ENCODE results near the gene BBX.

Gene BBX

DNA sequence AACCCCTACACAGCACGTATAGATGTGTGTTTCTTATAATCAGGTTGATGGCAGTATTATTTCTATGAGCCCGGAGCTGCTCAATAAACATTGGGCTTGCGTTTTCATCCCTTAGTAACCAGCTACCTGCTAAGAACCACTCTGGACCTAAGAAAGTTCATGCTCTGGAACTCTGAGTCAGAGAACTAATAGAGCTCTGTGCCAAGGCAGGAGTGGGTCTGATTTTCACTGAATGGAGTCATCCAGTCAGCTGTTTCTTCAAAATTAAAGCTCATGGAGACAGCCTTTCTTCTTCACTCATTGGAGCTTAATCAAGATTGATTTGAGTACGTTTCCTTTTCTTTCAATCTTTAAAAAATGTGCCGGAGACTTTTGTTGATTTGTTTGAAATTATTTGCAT is 145.7 kb downstream of the BBX start:
- peaks cover 28% of the 10 kb centered on the region for H3K4me1 ChIP-seq (ENCODE audit: control insufficient read depth, insufficient read depth, low read length)
- H3K36me3 ChIP-seq (ENCODE audit: control insufficient read depth, insufficient read depth, low read length): no peaks in the 10 kb centered on the region
- no peak overlapping the region for H3K27ac ChIP-seq (ENCODE audit: low read depth, low read length)
- H3K27me3 ChIP-seq (ENCODE audit: control insufficient read depth, insufficient read depth, low read length): no peaks in the 10 kb centered on the region
- no peak overlapping the region for H3K4me3 ChIP-seq (ENCODE audit: low read depth, low read length)
- no peaks in the 10 kb centered on the region for H3K9me3 ChIP-seq (ENCODE audit: control insufficient read depth, insufficient read depth, low read length)
- H3K9ac ChIP-seq (ENCODE audit: low read depth, low read length): no peak overlapping the region

DNA sequence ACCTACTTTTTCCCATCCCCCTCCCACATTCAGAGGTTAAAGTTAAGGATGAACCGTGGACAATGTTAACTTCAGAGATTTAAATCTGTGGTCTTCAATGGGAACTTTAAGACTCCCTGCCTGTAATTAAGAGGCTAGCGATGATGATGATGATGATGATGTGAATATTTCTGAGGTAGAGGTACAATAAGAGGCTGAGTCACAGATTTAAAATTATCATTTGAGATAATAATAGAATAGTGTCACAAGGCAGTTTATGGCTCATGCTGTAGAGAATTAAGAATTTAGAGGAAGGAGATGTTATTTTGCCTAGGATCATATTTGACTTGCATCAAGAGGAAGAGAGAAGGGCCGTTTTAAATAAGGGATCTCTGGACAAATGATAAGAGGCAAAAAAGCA is 146.2 kb downstream of the BBX start:
- H3K36me3 ChIP-seq (ENCODE audit: control insufficient read depth, insufficient read depth, low read length): no peaks in the 10 kb centered on the region

DNA sequence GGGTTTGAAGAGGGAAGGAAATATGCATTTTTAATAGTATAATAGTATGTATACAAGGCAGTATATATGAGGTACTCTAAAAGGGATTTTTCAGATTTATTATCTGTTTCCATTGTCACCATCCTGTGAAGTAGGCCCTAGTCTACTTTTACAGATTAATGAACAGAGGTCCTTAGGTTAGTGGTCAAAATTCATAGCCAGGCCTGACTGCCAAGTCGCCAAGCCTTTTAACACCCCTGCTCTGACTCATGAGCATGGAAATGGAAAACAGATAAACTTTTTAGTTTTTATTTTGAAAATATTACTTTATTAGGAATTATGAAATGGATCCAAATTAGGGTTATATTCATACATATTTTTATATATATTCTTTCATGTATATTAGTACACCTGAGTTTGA is 146.9 kb downstream of the BBX start:
- Histone ChIP-seq H3K4me1 (ENCODE audit: control insufficient read depth, insufficient read depth, low read length) (peaks cover 23% of the 10 kb centered on the region), H3K9ac (ENCODE audit: low read depth, low read length) (no peak overlapping the region), H3K27ac (ENCODE audit: low read depth, low read length) (no peak overlapping the region), H3K9me3 (ENCODE audit: control insufficient read depth, insufficient read depth, low read length) (no peaks in the 10 kb centered on the region), H3K36me3 (ENCODE audit: control insufficient read depth, insufficient read depth, low read length) (no peaks in the 10 kb centered on the region), H3K4me3 (ENCODE audit: low read depth, low read length) (no peak overlapping the region), H3K27me3 (ENCODE audit: control insufficient read depth, insufficient read depth, low read length) (no peaks in the 10 kb centered on the region)

More for the DNA sequence above, 146.2 kb downstream of the BBX start:
- Histone ChIP-seq H3K4me1 (ENCODE audit: control insufficient read depth, insufficient read depth, low read length) (peaks cover 28% of the 10 kb centered on the region), H3K27ac (ENCODE audit: low read depth, low read length) (no peak overlapping the region), H3K9me3 (ENCODE audit: control insufficient read depth, insufficient read depth, low read length) (no peaks in the 10 kb centered on the region), H3K9ac (ENCODE audit: low read depth, low read length) (no peak overlapping the region), H3K27me3 (ENCODE audit: control insufficient read depth, insufficient read depth, low read length) (no peaks in the 10 kb centered on the region), H3K4me3 (ENCODE audit: low read depth, low read length) (no peak overlapping the region)

DNA sequence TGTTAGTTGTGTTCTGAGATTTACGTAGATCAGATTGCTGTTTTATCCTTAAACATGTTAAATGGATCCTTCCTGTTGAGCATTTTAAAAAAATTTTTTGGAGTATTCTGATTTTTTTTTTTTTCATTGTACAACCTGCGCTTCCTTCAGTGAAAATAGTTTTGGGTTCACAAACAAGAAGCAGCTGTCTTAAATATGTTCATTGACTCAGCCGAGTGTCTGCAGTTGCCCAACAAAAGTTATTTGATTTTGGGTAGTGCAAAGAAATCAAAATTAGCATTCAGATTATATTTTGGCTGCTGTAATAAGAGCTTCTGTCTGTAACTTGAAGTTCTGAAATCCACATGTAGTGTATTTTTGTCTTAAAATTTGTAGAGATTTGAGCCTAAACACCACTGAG is 148.2 kb downstream of the BBX start:
- Histone ChIP-seq H3K9ac (ENCODE audit: low read depth, low read length) (no peak overlapping the region), H3K36me3 (ENCODE audit: control insufficient read depth, insufficient read depth, low read length) (no peaks in the 10 kb centered on the region), H3K27me3 (ENCODE audit: control insufficient read depth, insufficient read depth, low read length) (no peaks in the 10 kb centered on the region), H3K4me1 (ENCODE audit: control insufficient read depth, insufficient read depth, low read length) (peaks cover 10% of the 10 kb centered on the region), H3K9me3 (ENCODE audit: control insufficient read depth, insufficient read depth, low read length) (no peaks in the 10 kb centered on the region), H3K4me3 (ENCODE audit: low read depth, low read length) (no peak overlapping the region), H3K27ac (ENCODE audit: low read depth, low read length) (no peak overlapping the region)

DNA sequence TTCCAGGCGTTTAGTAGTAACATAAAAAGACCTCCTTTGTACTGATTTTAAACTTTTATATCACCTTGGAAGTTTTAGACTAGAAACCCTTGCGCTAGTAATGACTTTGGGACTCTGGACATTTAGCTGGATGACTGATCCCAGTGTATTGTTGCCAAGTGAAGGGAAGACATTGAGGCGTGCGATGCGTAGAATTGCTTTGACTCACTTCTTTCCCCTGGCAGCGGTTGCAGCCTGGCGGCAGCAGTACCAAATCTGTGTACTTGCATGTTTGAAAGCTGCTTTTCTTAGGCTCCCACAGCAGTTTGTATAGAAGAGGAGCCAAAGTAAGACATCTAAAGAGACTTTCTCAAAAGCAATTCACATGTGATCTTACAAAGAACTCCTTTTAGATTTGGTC is 151.6 kb downstream of the BBX start:
- Histone ChIP-seq H3K9me3 (ENCODE audit: control insufficient read depth, insufficient read depth, low read length) (no peaks in the 10 kb centered on the region), H3K4me1 (ENCODE audit: control insufficient read depth, insufficient read depth, low read length) (no peaks in the 10 kb centered on the region), H3K4me3 (ENCODE audit: low read depth, low read length) (no peak overlapping the region), H3K9ac (ENCODE audit: low read depth, low read length) (no peak overlapping the region), H3K27ac (ENCODE audit: low read depth, low read length) (no peak overlapping the region), H3K36me3 (ENCODE audit: control insufficient read depth, insufficient read depth, low read length) (no peaks in the 10 kb centered on the region), H3K27me3 (ENCODE audit: control insufficient read depth, insufficient read depth, low read length) (no peaks in the 10 kb centered on the region)

DNA sequence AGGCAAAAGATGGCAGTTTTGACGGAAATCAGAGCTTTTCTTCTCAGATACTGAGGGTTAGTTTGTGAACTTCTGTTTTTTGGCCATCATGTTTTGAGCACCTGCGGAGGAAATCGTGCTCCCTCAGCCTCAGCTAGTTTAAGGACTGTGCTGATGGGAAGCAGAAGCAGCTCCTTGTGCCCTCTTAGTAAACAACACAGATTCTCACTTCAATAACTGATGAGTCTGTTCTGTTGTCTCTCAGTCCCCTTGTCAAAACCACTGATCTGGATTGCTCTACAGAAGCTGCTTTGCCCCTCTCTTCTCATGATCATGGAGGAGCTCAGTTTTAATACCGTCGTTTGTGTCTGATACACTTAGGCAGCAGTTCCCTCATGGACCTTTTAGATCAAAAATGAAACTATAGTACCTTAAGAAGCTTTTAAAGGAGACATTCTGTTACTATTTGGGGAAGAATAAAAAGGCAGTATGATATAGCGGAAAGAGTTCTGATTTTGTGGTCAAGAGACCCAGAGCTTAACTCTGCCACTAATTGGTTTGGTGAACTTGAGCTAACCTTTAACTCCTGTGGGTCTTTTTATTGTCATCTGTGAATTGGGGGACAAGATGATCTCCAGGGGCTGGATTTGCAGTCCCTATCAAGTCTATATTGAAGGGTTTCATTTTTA is 152.6 kb downstream of the BBX start:
- Histone ChIP-seq H3K4me1 (ENCODE audit: control insufficient read depth, insufficient read depth, low read length) (no peaks in the 10 kb centered on the region), H3K27me3 (ENCODE audit: control insufficient read depth, insufficient read depth, low read length) (no peaks in the 10 kb centered on the region), H3K4me3 (ENCODE audit: low read depth, low read length) (no peak overlapping the region), H3K36me3 (ENCODE audit: control insufficient read depth, insufficient read depth, low read length) (no peaks in the 10 kb centered on the region), H3K9ac (ENCODE audit: low read depth, low read length) (no peak overlapping the region), H3K27ac (ENCODE audit: low read depth, low read length) (no peak overlapping the region), H3K9me3 (ENCODE audit: control insufficient read depth, insufficient read depth, low read length) (no peaks in the 10 kb centered on the region)

DNA sequence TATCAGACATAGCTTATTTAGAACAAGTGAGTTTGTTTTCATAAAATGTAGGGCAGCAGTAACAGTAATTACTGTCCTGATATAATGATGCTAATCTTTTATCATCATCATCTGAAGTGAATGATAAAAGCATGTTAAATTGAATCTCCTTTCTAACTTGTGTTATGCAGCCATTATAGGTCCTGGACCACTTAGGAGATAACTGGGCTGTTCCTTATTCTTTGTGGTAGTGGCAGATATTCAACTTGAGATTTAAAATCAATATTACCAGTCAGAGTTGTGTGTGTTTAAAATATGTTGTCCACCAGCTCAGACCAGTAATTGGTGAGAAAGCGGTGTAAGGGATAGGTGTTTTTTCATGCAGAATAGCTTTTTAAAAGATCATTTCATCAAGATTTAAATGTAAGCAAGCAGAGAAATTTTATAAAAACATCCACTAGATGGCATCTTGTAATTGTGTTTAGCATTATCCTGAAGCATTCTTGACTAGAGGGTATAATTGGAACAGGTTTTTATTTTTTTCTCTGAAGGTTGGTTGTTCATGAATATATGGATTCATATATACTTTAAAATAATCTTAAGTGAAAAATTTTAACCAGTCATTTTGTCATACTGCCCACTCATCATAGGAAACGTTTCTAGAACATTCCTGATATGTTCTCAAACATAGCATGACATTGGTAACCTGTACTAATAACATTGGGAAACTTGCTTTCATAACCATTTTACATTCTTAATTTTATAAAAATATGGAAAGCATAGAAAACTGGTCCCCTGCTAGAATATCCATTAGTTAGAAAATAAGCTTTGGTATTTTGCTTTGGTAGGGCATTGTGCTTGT is 153.9 kb downstream of the BBX start:
- no peak overlapping the region for H3K4me3 ChIP-seq (ENCODE audit: low read depth, low read length)

DNA sequence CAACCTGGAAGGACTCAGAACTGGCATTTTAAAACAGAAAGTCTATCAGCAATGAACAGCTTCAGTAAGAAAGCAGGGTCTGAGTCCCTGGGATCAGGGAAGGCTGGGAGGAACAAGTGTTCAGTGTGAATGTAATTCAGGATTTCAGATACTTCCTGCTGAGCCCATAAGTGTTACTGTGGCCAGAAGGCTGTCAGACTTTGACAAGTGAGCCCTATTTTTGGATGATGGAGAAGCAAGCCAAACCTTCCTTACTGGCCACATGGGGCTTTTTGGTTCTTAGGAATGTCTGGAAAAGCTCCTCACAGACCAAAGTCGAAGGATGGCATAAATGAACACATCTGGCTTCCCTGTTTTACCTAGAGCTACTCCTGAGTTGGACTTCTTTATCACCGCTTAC is 157.2 kb downstream of the BBX start:
- Histone ChIP-seq H3K9ac (ENCODE audit: low read depth, low read length) (no peak overlapping the region), H3K27ac (ENCODE audit: low read depth, low read length) (no peak overlapping the region), H3K4me3 (ENCODE audit: low read depth, low read length) (no peak overlapping the region), H3K27me3 (ENCODE audit: control insufficient read depth, insufficient read depth, low read length) (no peaks in the 10 kb centered on the region), H3K9me3 (ENCODE audit: control insufficient read depth, insufficient read depth, low read length) (no peaks in the 10 kb centered on the region), H3K4me1 (ENCODE audit: control insufficient read depth, insufficient read depth, low read length) (peaks cover 20% of the 10 kb centered on the region), H3K36me3 (ENCODE audit: control insufficient read depth, insufficient read depth, low read length) (no peaks in the 10 kb centered on the region)

More for the DNA sequence above, 153.9 kb downstream of the BBX start:
- no peaks in the 10 kb centered on the region for H3K27me3 ChIP-seq (ENCODE audit: control insufficient read depth, insufficient read depth, low read length)
- H3K36me3 ChIP-seq (ENCODE audit: control insufficient read depth, insufficient read depth, low read length): no peaks in the 10 kb centered on the region
- H3K9ac ChIP-seq (ENCODE audit: low read depth, low read length): no peak overlapping the region
- H3K9me3 ChIP-seq (ENCODE audit: control insufficient read depth, insufficient read depth, low read length): no peaks in the 10 kb centered on the region
- H3K27ac ChIP-seq (ENCODE audit: low read depth, low read length): no peak overlapping the region
- H3K4me1 ChIP-seq (ENCODE audit: control insufficient read depth, insufficient read depth, low read length): 0 out of 2 replicates have a peak, but pooled peaks cover 3% of the 10 kb centered on the region

DNA sequence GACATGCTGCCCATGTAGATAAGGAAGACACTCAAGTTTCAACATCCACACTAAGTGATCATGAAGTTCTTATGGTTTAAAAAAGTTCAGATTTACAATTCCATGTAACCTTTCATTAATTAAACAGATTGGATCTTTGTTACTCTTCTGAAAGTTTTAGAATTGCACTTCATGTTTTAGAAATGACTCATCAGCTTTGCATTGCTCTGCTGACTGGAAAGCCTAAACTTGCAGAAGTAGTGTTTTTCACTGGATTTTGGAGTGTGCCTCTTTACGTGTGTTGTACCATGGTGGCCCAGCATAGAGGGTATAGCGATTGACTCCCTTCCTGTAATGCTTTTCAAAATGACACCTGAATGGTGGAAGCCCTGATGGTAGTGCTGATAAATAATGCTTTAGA is 157.9 kb downstream of the BBX start:
- Histone ChIP-seq H3K27me3 (ENCODE audit: control insufficient read depth, insufficient read depth, low read length) (no peaks in the 10 kb centered on the region), H3K36me3 (ENCODE audit: control insufficient read depth, insufficient read depth, low read length) (no peaks in the 10 kb centered on the region), H3K9me3 (ENCODE audit: control insufficient read depth, insufficient read depth, low read length) (no peaks in the 10 kb centered on the region), H3K4me1 (ENCODE audit: control insufficient read depth, insufficient read depth, low read length) (peaks cover 28% of the 10 kb centered on the region), H3K27ac (ENCODE audit: low read depth, low read length) (no peak overlapping the region), H3K9ac (ENCODE audit: low read depth, low read length) (no peak overlapping the region), H3K4me3 (ENCODE audit: low read depth, low read length) (no peak overlapping the region)

DNA sequence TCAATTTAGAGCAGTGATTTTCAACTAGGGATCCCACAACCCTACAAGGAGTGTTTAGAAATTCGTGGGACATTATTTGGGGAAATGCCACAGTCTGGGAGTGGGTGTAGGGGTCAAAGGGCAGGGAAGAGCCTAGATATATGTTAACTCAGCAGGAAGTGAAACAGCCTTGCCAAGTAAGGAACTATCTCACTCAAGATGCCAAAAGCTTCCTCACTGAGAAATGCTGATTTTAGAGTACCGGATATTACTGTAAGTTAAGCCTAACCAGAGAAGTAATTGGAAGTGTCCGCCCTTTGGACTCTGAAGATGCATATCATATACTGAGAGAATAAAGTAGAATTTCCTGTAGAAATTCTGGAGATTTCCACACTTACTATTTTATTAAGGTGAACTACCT is 158.6 kb downstream of the BBX start:
- Histone ChIP-seq H3K9ac (ENCODE audit: low read depth, low read length) (no peak overlapping the region), H3K27ac (ENCODE audit: low read depth, low read length) (no peak overlapping the region), H3K4me1 (ENCODE audit: control insufficient read depth, insufficient read depth, low read length) (peaks cover 30% of the 10 kb centered on the region), H3K9me3 (ENCODE audit: control insufficient read depth, insufficient read depth, low read length) (no peaks in the 10 kb centered on the region), H3K36me3 (ENCODE audit: control insufficient read depth, insufficient read depth, low read length) (no peaks in the 10 kb centered on the region), H3K27me3 (ENCODE audit: control insufficient read depth, insufficient read depth, low read length) (no peaks in the 10 kb centered on the region), H3K4me3 (ENCODE audit: low read depth, low read length) (no peak overlapping the region)

DNA sequence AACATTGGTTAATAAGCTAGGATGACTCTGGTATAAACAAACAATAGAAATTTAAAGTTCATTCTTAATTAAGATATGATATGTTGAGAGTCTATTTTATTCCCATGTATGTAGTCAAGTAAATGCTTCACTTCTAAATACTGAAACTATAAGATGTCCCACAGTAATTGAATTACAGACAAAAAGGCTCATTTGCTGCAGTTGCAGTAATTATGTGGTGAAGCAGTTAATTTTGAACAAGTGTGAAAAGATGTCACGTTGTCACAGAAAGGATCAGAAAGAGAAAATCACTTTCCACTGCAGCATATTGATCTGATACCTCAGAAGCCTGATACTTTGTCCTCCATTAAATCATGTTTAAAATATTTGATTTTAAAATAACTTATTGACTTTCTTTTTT is 159.8 kb downstream of the BBX start:
- H3K9me3 ChIP-seq (ENCODE audit: control insufficient read depth, insufficient read depth, low read length): no peaks in the 10 kb centered on the region
- H3K4me1 ChIP-seq (ENCODE audit: control insufficient read depth, insufficient read depth, low read length): peaks cover 30% of the 10 kb centered on the region
- H3K9ac ChIP-seq (ENCODE audit: low read depth, low read length): no peak overlapping the region
- H3K27ac ChIP-seq (ENCODE audit: low read depth, low read length): no peak overlapping the region
- no peaks in the 10 kb centered on the region for H3K36me3 ChIP-seq (ENCODE audit: control insufficient read depth, insufficient read depth, low read length)
- H3K4me3 ChIP-seq (ENCODE audit: low read depth, low read length): no peak overlapping the region
- no peaks in the 10 kb centered on the region for H3K27me3 ChIP-seq (ENCODE audit: control insufficient read depth, insufficient read depth, low read length)

All from HUES48 (cell line).